GM18499 (cell line): ENCODE measurements around the gene PLA2G6.
"Not testable (repeated sequence)": the region's sequence is repeated elsewhere in the genome, so short reads cannot be mapped to it uniquely, and the experiment has no call there.

Source experiments
- ATAC-seq: cut with Tn5 transposase; IDR thresholded peaks from one replicate; pipeline ENCODE4 v1.9.1; 2021; ENCODE audit warnings: moderate number of reproducible peaks; ENCODE audit not compliant: insufficient read depth, unreplicated experiment

PLA2G6 gene

DNA sequence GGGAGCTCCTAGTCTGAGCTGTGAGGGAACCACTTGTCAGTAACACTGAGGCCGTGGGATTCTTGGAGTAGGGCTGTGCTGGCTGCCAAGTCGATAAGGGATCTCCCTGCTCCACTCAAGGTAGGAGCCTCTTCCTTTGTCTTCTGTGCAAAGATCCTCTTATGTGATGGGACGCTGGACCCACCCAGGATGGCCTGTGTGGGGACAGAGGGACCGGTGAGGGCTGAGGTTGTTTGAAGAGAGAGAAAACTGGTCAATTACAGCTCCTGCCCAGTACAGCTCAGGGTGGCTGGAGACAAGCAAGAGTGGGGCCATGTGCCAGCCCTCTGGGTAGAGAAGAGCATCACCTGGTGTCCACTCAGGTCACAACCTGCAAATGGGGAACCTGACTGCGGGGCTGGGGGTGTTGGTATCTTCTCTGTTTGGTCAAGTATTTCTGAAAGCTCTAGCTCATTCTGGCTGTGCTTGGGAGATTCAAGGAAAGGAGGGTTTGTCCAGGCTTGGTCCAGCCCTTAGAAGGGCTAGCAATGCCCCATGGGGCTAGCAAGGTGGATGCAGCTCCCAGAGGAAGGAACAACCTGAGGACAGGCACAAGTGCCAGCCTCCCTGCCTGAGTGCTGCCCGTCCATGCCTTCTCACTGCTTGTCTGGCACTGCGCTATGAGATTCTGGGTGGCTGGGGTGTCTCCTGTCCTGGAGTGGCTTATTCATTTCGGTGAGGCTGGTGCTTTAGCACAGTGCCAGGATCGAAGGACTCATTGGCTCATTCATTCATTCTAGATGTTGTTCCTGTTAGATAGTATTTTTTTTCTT, 43.5 kb downstream of the PLA2G6 start:
- no peak for ATAC-seq

DNA sequence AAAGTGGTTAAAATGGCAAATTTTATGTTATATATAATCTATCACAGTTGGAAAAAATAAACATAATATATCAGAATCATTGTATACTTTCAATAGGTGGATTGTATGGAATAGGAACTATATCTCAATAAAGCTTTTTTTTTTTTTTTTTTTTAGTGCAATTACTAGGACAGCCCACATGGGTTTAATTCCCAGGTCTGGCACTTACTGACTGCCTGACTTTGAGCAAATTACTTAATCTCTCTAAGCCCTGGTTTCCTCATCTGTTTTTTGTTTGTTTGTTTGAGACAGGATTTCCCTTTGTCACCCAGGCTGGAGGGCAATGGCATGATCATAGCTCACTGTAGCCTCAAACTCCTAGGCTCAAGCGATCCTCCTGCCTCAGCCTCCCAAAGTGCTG, 45.0 kb downstream of the PLA2G6 start:
- no peak for ATAC-seq

DNA sequence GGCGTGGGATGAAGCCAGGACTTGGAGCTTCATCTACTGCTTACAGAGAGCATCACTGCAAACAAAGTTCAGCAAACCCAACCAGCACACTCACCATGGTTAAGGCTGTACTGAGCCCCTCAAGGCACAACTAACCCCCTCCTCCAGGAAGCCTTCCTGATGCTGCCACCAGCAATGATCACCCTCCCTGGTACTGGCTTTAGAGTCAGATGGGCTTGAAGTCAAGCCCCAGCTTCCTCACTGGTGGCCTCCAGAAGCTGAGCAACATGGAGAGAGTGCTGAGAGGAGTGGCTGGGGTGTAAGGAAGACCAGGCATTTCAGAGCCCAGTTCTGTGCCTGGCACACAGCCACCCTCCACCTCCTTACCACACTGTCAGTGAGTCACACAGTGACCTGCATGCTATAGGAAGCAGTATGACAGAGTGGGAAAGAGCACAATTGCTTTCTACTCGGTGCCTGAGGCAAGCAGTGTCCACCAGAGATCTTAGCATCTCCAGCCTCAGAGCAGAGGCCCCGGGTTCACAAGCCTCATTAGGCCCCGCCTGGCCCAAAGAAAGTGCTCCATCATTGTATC, 46.4 kb downstream of the PLA2G6 start:
- ATAC-seq, result no peak

DNA sequence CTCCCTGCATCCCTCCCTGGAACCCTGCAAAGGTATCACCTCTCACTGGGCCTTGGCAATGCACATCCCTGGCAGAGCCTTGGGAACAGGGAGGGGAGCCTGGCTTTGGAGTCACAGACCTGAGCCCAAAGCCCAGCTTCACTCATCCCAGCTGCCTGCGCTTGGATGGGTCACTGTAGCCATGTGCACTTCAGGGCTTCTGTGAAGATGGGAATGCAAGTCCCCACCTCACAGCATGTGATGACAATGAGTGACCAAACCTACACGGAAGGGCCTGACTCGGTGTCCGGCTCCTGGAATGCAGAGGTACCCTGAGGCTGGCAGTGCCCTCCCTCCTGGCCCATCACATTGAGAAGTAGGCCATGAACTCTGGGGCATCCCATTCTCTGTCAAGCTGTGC, 48.3 kb downstream of the PLA2G6 start:
- no peak for ATAC-seq

DNA sequence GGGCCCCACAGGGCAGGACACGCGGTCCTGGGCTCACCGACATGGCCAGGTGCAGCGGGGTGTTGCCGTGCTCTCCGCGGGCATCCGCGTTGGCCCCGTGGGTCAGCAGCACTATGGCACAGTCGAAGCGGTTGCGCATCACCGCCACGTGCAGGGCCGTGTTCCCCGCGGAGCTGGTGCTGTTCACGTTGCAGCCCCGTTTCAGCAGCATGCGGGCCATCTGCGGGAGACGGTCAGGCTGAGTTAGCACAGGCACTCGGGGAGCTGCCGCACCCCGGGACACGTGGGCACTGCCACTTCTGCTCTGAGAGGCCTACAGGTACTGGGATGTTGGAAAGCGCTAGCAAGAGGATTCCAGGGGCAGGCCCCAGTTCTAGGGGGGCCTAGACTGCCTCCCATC, 48.8 kb downstream of the PLA2G6 start:
- no peak for ATAC-seq

DNA sequence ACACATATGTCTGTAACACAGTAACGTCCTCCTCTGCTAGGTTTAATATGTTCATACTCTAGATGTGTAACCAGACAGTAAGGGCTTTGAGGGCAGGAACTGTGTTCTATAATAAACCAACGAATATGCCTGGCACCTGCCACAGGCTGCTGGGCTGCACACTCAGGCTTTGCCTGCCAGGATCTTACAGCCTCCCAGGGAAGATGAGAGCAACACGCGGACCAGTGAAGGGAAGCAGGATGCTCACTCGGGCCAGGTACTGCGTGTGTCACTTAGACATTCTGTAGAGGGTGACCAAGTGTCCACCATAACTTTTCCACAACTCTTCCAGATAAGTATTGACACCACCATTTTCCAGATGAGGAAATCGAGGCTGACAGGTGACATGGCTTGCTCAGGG, 49.5 kb downstream of the PLA2G6 start:
- no peak for ATAC-seq

DNA sequence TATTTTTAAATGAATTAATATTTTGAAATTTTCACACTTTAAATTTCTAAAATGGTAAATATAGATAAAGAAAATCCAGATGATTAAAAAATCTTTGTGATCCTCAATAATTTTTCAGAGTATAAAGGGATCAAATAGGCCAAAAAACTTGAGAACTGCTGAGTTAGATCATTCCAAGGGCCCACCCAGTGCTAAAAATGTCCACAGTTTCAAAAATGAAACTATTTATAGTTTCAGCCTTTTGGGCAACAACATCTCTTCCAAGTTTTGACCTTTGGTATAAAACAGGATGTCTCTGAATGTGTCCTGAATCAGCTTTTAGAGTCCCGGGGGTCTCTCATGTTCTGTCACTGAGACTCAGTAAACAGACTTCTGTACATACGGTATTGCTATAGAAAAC, 50.2 kb downstream of the PLA2G6 start:
- ATAC-seq, result no peak

DNA sequence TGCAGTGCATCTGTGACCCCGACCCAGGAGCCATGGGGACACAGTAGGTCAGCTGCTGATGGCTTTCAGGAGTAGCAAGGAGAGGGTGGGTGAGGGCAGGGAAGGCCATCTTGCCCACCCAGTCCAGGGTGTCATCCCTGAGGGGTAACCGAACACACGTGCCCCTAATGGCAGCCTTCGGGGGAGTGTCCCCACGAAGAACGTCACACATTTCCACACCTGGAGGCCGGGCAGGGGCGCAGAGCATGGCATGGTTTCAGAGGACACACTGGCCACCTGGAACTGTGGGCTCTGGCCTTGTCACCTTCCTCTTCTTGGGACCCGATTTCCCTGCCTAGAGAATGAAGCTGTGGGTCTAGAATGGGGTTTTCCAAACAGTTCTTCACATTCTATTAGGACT, 51.8 kb downstream of the PLA2G6 start:
- no peak for ATAC-seq

DNA sequence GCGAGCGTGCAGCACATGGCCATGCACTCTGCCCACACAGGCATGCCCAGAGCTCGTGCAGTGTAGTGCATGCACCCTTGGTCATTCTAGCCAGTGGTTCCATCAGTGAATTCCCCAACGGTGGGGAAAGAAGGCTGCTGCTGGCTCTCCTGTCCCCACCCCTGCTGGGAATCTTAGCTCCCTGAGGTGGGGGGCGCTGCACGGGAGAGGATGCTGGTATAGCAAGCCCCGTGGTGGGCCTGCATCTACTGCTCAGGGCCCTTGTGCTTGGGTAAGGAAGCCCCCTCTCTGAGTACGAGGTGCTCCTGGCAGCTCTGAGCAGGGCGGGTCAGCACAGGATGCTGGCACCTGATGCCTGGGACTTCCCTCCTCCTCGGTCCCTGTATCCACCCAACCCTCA, 52.6 kb downstream of the PLA2G6 start:
- no peak for ATAC-seq

DNA sequence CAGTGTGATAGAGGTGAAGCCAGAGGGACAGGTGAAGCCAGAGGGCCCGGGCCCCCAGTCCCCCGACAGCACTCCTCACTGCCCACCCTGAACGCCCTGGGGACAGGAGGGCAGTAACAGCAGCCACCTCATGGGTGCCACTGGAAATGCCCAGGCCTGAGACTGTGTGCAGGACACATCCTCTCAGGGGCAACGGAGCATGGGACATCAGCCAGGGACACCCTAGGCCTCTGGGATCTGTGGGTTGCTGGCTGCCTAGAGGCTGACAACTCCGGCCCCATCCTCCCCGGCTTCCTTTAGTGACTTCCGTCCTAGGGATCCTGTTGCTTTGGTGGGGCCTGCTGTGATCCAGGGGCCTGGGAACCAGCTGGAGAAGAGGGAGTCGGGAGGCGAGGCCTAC, 53.8 kb downstream of the PLA2G6 start:
- ATAC-seq, result no peak

DNA sequence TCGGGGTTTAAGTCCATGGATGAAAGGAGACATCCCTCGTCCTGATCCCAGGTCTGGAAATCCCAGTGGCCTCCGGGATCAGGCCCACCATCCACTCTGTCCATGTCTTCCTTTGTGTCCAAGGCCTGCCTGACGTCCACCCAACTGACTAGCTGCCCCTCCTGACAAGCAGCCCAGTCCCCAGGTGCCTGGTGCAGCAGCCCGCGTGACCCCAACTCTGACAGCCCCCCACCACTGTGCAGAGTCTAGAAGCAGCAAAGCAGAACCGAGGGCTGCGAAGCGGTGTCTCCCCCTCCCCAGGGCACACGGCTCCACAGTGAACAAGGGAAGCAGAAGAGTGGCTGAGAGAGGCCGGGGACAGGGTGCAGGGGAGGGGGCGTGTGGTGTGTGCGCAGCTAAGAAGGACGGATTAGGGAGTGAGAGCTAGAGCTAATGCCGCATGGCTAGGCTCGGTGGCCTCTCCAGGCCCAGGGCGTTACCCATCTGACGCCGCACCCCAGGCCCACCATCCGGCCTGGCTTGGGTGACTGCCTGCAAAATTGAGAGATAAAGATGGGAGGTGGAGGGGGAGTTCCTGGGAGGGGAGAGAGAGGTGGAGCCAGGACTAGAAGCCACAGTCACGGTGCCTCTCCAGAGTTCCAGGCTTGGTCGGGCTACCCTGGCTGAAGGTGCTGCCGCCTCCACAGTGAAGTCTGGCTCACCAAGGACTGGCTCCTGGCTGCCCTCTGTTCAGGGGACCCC, 54.5 kb downstream of the PLA2G6 start:
- no peak for ATAC-seq

DNA sequence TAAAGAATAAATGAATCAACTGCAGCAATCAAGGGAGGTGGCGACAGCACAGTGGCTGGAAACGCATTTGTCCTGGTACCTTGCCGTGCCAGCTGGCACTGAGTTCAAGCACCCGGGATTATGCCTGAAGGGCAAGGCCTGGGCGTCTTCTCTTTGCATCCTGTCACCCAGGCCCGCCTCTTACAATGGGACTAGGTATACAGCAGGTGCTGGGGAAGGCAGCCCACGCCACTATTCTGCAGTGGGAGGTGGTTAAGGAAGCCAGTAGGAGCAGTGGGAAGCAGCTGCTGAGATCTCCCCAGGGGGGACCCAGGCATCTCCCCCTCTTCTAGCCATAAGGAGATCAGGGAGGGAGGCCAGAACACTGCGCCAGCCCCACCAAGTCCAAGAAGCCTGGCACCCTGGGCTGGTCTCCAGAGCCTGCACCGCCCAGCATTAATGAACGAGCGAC, 55.9 kb downstream of the PLA2G6 start:
- ATAC-seq, result no peak

DNA sequence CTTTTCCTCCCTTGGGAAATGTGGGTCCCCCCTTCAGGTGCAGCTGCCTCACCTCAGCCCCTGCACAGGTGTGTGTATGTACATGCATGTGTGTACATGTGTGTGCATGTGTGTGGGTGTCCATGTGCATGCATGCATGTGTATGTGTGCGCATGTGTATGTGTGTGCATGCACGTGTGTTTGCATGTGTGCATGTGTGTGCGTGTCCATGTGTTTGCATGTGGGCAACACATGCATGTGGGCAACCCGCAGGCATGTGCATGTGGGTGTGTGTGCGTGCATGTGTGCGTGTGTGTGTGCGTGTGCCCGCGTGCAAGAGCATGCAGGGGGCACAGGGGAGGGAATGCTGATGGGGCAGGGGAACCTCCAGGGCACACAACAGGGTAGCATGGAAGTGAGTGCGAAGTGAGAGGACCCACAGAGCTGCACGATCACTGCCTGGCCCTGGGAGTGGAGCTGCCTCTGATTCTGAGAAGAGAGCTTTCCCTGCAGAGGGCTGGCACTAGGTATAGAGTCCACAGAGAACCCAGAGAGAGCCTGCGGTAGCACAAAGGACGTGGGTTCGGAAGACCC, 56.5 kb downstream of the PLA2G6 start:
- ATAC-seq, result no peak

DNA sequence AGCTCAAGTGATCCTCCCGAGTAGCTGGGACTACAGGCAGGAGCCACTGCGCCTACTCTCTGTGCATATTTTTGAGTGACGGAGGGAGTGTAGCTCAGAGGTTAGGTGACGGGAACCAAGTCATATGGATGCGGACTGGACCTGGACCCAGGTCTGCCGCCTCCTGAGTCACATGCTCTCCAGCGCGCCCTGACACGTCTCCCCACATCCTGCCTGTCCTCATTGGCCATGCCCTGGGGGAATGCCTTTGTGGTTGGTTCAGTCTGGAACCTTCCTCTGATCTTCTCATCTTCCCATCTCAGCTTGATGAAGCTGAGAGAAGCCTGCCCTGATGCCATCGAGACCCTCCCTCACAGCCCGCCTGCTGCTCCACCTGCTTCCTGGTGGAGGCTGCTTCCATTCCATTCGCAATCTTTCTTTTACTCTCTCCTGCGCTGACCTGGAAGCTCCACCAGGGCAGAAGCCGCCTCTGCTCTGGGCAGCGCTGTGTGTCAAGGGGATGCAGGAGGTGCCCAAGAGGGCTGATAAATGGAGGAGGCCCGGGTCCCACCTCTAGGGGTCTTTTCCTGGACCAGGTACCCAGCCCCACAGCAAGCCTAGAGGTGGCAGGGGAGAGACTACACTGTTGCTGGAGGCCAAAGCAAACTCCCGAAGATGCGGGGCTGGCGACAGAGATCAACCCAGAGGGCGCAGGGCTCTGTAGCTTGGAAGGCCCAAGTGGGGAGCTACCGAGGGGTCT, 57.2 kb downstream of the PLA2G6 start:
- no peak for ATAC-seq

DNA sequence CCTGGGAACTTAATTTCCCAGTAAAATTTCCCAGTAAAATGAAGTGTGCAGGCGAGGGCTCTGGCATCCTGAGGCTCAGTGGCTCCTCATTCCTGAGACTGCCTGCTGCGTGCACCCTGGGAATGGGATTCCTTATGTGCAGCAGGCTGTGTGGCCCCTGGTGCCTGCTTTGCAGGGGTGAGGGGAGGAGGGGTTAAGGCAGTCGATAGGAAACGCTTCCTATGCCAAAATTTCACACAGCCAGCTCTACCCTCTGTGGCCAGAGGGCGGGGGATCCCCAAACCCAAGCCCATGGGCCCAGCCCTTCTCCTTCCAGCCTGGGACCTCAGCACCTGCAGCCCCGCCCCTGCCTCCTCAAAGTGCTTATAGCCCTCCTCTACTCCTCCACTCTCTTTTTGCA, 59.0 kb downstream of the PLA2G6 start:
- no peak for ATAC-seq

DNA sequence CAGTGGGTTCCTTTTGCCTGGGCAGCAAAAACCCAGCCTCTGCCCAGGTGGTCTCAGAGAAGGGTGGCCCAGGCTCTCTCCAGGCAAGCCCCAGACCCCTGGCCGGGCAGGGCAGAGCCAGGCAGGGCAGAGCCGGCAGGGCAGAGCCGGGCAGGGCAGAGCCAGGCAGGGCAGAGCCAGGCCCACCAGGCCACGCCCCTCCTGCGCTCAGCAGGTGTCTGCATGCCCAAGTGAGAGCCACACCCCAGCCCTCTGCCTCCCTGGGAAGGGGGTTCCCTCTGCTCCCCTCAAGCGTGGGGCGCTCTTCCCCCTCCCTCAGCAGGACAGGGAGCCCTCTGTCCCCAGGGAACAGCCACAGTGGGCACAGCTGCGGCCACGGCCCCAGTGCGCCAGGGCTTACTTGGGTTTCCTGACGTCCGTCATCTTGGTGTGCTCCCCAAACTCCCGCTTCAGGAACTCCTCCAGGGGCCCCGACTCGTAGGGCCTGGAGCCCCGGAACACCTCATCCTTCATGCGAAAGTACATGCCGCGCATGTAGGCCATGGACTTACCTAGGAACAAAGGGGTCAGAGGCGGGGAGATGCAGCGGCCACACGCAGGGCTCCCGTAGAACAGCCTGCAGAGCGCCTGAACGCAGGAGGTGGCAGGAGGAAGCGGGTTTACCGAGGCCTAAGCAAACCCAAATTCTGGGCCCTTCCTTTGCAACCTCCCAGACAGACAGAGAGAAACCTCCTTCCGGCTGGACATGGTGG, 61.1 kb downstream of the PLA2G6 start:
- no peak for ATAC-seq

DNA sequence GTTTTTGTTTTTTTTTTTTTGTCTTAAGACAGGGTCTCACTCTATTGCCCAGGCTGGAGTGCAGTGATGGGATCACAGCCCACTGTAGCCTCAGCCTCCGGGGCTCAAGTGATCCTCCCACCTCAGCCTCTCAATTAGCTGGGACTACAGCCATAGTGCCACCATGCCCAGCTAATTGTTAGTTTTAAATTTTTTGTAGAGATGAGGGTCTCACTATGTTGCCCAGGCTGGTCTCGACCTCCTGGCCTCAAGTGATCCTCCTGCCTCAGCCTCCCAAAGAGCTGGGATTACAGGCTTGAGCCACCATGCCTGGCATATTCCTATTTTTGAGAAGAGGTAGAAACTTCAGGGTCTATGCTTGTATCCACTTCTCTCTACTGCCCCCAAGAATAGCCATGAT, 62.9 kb downstream of the PLA2G6 start:
- not testable (repeated sequence) for ATAC-seq

DNA sequence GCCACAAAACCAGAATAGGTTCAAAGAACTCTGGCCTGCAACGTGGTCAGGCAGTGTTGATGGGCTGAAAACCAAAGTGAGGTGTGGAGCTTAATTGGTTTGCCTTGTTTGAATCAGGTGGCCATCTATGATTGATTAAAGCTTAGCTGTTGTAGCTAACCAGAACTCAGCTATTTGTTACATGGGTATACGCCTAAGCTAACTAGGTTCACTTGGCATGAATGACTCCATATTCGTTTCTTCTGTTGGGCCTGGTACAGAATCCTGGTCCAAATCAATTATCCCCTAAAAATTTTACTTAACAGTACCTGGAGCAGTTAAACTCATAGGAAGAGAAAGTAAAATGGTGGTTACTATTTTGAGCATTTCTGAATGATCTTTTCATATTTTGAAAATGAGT, 63.4 kb downstream of the PLA2G6 start:
- ATAC-seq, result no peak

DNA sequence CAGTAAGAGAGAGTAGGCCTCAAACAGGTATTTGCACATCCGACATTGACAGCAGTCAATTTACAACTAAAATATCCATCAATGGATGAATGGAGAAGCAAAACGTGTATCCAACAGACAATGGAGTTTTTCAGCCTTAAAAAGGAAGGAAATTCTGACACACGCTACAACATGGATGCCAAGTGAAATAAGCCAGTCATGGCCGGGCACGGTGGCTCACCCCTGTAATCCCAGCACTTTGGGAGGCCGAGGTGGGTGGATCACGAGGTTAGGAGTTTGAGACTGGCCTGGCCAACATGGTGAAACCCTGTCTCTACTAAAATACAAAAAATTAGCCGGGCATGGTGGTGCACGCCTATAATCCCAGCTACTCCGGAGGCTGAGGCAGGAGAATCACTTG, 64.1 kb downstream of the PLA2G6 start:
- ATAC-seq, result not testable (repeated sequence)
